ENCODE data around the gene ST7.
"Not testable (repeated sequence)": the region's sequence is repeated elsewhere in the genome, so short reads cannot be mapped to it uniquely, and the experiment has no call there.

Gene ST7

GRCh38 chr7:116953372-116953905, at the start of gene ST7:
Gene ST7 (plus strand): TSS chr7:116953501. CDS start chr7:116953541, 40 bp downstream.
- DNase-seq: peak; percentile 28

GRCh38 chr7:116906391-116906790, 46.9 kb upstream of the ST7 start:
- no peak for DNase-seq

GRCh38 chr7:116910383-116910782, 42.9 kb upstream of the ST7 start:
- no peak for DNase-seq

- no peak for DNase-seq
Observed at GRCh38 chr7:116911801-116912200, 41.5 kb upstream of the ST7 start.

- no peak for DNase-seq
Observed at GRCh38 chr7:116912269-116912909, 40.9 kb upstream of the ST7 start.

GRCh38 chr7:116918704-116919103, 34.6 kb upstream of the ST7 start:
- DNase-seq: no peak

GRCh38 chr7:116920359-116920758, 32.9 kb upstream of the ST7 start:
- no peak for DNase-seq

GRCh38 chr7:116922545-116922944, 30.8 kb upstream of the ST7 start:
- DNase-seq: no peak

GRCh38 chr7:116924741-116925140, 28.6 kb upstream of the ST7 start:
- DNase-seq: no peak

GRCh38 chr7:116929021-116929420, 24.3 kb upstream of the ST7 start:
- DNase-seq: no peak

GRCh38 chr7:116929914-116930913, 23.1 kb upstream of the ST7 start:
- DNase-seq: peak; percentile 37

- DNase-seq: no peak
Observed at GRCh38 chr7:116932566-116932965, 20.7 kb upstream of the ST7 start.

- no peak for DNase-seq
Observed at GRCh38 chr7:116933465-116933864, 19.8 kb upstream of the ST7 start.

- DNase-seq: no peak
Observed at GRCh38 chr7:116934580-116934979, 18.7 kb upstream of the ST7 start.

GRCh38 chr7:116936844-116937243, 16.5 kb upstream of the ST7 start:
- not testable (repeated sequence) for DNase-seq

GRCh38 chr7:116938678-116939077, 14.6 kb upstream of the ST7 start:
- no peak for DNase-seq

GRCh38 chr7:116940689-116941370, 12.5 kb upstream of the ST7 start:
- no peak for DNase-seq

GRCh38 chr7:116942504-116942903, 10.8 kb upstream of the ST7 start:
- no peak for DNase-seq

- DNase-seq: no peak
Observed at GRCh38 chr7:116948934-116949333, 4.4 kb upstream of the ST7 start.

- DNase-seq: no peak
Observed at GRCh38 chr7:116949941-116950801, 3.1 kb upstream of the ST7 start.

- DNase-seq: no peak
Observed at GRCh38 chr7:116950889-116951351, 2.4 kb upstream of the ST7 start.
